Trophoblast cell (in vitro differentiated cells and primary cell): Measurements from ENCODE around the gene NUDT17.

Experiments used
- DNase-seq, 2 donors: peaks; one replicate each; pipeline ENCODE4 v3.0.0-alpha.2; 2016
- H2AFZ ChIP-seq: 2 replicates; pipeline ENCODE4 v1.6.1; 2013; ENCODE audit warnings: low read length, moderate library complexity, mild to moderate bottlenecking; ENCODE audit not compliant: insufficient read depth, poor library complexity
- H2AK5ac ChIP-seq: 2 replicates; pipeline ENCODE4 v1.6.1; 2013; ENCODE audit warnings: mild to moderate bottlenecking, low read length
- H2BK120ac ChIP-seq: 2 replicates; pipeline ENCODE4 v1.6.1; 2013; ENCODE audit warnings: low read length, mild to moderate bottlenecking, moderate library complexity; ENCODE audit not compliant: insufficient read depth, poor library complexity
- H2BK12ac ChIP-seq: 2 replicates; pipeline ENCODE4 v1.6.1; 2013; ENCODE audit warnings: mild to moderate bottlenecking, low read length, moderate library complexity
- H2BK5ac ChIP-seq: 2 replicates; pipeline ENCODE4 v1.6.1; 2013; ENCODE audit warnings: low read length, low read depth, moderate library complexity, mild to moderate bottlenecking; ENCODE audit not compliant: poor library complexity
- H3K14ac ChIP-seq: 2 replicates; pipeline ENCODE4 v1.6.1; 2013; ENCODE audit warnings: mild to moderate bottlenecking, low read length
- H3K18ac ChIP-seq: 2 replicates; pipeline ENCODE4 v1.6.1; 2013; ENCODE audit warnings: mild to moderate bottlenecking, low read length
- H3K23ac ChIP-seq: 2 replicates; pipeline ENCODE4 v1.6.1; 2013; ENCODE audit warnings: low read length
- H3K27ac ChIP-seq: 2 replicates; pipeline ENCODE4 v1.5.1; 2013; ENCODE audit warnings: low read depth, mild to moderate bottlenecking, inconsistent platforms, low read length, moderate library complexity
- H3K27me3 ChIP-seq: 2 replicates; pipeline ENCODE4 v1.6.1; 2013; ENCODE audit warnings: inconsistent platforms, mild to moderate bottlenecking, low read length, moderate library complexity; ENCODE audit not compliant: insufficient read depth
- H3K36me3 ChIP-seq, 2 experiments: 1 replicate in 1 of 2; 2 replicates in 1 of 2; pipeline ENCODE4 v1.6.1; 2013; ENCODE audit warnings: low read length in 2 of 2, mild to moderate bottlenecking in 2 of 2, moderate library complexity in 1 of 2; ENCODE audit not compliant: insufficient read depth in 2 of 2, control insufficient read depth in 1 of 2
- H3K4ac ChIP-seq: 2 replicates; pipeline ENCODE4 v1.6.1; 2013; ENCODE audit warnings: low read depth, mild to moderate bottlenecking, low read length, moderate library complexity
- H3K4me1 ChIP-seq, 2 experiments: 1 replicate in 1 of 2; 2 replicates in 1 of 2; pipeline ENCODE4 v1.6.1; 2013; ENCODE audit warnings: low read length in 2 of 2, mild to moderate bottlenecking in 2 of 2, moderate library complexity in 1 of 2; ENCODE audit not compliant: insufficient read depth in 2 of 2, control insufficient read depth in 1 of 2
- H3K4me2 ChIP-seq: 2 replicates; pipeline ENCODE4 v1.6.1; 2013; ENCODE audit warnings: inconsistent platforms, mild to moderate bottlenecking, low read length, moderate library complexity
- H3K4me3 ChIP-seq: 2 replicates; pipeline ENCODE4 v1.5.1; 2013; ENCODE audit warnings: mild to moderate bottlenecking, low read depth, low read length, inconsistent platforms
- H3K79me1 ChIP-seq: one replicate; pipeline ENCODE4 v1.6.1; 2013; ENCODE audit warnings: low read length
- H3K79me2 ChIP-seq: 2 replicates; pipeline ENCODE4 v1.6.1; 2013; ENCODE audit warnings: low read length, mild to moderate bottlenecking; ENCODE audit not compliant: control insufficient read depth, insufficient read depth, poor library complexity
- H3K9ac ChIP-seq: 2 replicates; pipeline ENCODE4 v1.6.1; 2013; ENCODE audit warnings: mild to moderate bottlenecking, low read length
- H3K9me3 ChIP-seq: 2 replicates; pipeline ENCODE4 v1.6.1; 2013; ENCODE audit warnings: low read depth, mild to moderate bottlenecking, control low read depth, inconsistent platforms, low read length; ENCODE audit not compliant: insufficient read depth
- H4K12ac ChIP-seq: 2 replicates; pipeline ENCODE4 v1.6.1; 2013; ENCODE audit warnings: low read depth, mild to moderate bottlenecking, low read length, moderate library complexity
- H4K8ac ChIP-seq: 2 replicates; pipeline ENCODE4 v1.6.1; 2013; ENCODE audit warnings: low read depth, mild to moderate bottlenecking, low read length, moderate library complexity
- H4K91ac ChIP-seq: one replicate; pipeline ENCODE4 v1.6.1; 2013; ENCODE audit warnings: low read depth, mild to moderate bottlenecking, low read length, moderate library complexity
- WGBS: extraction: QIAGEN DNeasy Blood & Tissue Kit; methylation state at CpG from one replicate; pipeline ENCODE4 v1.1.7; 2013; ENCODE audit warnings: missing lambda C conversion rate; ENCODE audit not compliant: insufficient read length, insufficient coverage; ENCODE audit errors: extremely low coverage; 5-methylcytosine and 5-hydroxymethylcytosine counted together

Gene NUDT17

DNA sequence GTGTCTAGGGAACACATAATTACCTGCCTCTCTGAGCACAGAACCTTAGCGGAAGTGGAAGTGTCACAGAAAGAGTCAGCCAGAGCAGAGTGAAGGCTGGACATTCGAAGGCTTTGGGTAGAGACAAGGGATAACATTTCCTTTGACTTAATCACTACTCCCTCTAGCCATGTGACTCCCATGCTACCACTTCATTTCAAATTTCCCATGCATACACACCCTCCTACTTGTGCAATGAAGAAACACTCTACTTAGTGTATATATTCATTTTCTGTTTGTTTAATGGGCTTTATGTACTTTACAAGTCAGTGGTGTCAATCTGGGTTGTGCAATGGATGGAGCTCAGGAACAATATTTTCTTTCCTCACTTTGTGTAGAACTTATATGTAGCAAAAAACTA lies 33.3 kb downstream of the NUDT17 start:
- Histone ChIP-seq H3K27ac (no peak overlapping the region), H4K8ac (no peak overlapping the region), H3K4me2 (no peak overlapping the region), H3K36me3 (no peaks in the 10 kb centered on the region), H3K9me3 (peaks cover 1% of the 10 kb centered on the region), H3K23ac (no peak overlapping the region), H2AK5ac (no peak overlapping the region), H3K14ac (no peak overlapping the region), H4K91ac (no peak overlapping the region), H3K4me1 (peaks cover 10 to 20% of the 10 kb centered on the region in 2 experiments), H3K79me1 (peaks cover 2% of the 10 kb centered on the region), H2AFZ (no peak overlapping the region), H3K27me3 (no peaks in the 10 kb centered on the region), H3K18ac (no peak overlapping the region), H2BK5ac (no peak overlapping the region), H2BK12ac (no peak overlapping the region), H2BK120ac (no peak overlapping the region), H3K79me2 (no peaks in the 10 kb centered on the region), H3K4ac (no peak overlapping the region), H3K4me3 (no peak overlapping the region), H4K12ac (no peak overlapping the region), H3K9ac (no peak overlapping the region)
- DNase-seq: no peak
- no CpG with 5 or more reads among the region's 2 CpGs for WGBS

GRCh38 chr1:145879775-145880174 lies 34.3 kb downstream of the NUDT17 start:
- Histone ChIP-seq H3K4me3 (no peak overlapping the region), H4K91ac (no peak overlapping the region), H3K27ac (peak overlapping the region; percentile 27), H2BK120ac (no peak overlapping the region), H2AK5ac (no peak overlapping the region), H3K4me1 (peaks cover 10 to 20% of the 10 kb centered on the region in 2 experiments), H3K23ac (no peak overlapping the region), H2BK5ac (no peak overlapping the region), H2AFZ (no peak overlapping the region), H4K8ac (no peak overlapping the region), H2BK12ac (no peak overlapping the region), H4K12ac (no peak overlapping the region), H3K14ac (no peak overlapping the region), H3K9me3 (peaks cover 1% of the 10 kb centered on the region), H3K27me3 (peaks cover 3% of the 10 kb centered on the region), H3K4me2 (no peak overlapping the region), H3K9ac (no peak overlapping the region), H3K4ac (no peak overlapping the region), H3K79me1 (peaks cover 2% of the 10 kb centered on the region), H3K18ac (no peak overlapping the region), H3K79me2 (no peaks in the 10 kb centered on the region), H3K36me3 (no peaks in the 10 kb centered on the region)
- no CpG with 5 or more reads among the region's 5 CpGs for WGBS
- DNase-seq: no peak

DNA sequence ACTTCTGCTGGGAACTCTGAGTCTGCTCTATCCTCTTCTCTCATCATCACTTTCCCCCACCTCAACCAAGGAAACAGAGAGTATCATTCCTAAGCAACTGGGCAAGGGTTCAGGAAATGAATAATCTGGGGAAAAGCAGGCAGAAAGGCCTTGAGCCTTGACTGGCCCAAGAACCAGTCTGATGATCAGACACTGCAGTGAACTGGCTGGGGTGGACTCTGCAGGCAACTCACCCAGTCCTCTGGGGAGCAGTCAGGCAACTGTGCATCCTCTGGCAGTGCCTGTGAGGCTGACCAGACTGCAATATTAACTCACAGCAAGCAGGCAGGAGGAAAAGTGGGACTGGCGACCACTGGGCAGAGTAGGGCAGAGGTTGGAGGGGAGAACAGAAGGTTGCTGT lies 39.2 kb downstream of the NUDT17 start:
- H3K27me3 ChIP-seq: peaks cover 8% of the 10 kb centered on the region
- no CpG with 5 or more reads among the region's 1 CpG for WGBS
- no peak overlapping the region for H2BK120ac ChIP-seq
- no peak overlapping the region for H3K4me3 ChIP-seq
- no peak overlapping the region for H3K23ac ChIP-seq
- H4K12ac ChIP-seq: no peak overlapping the region
- peaks cover 2% of the 10 kb centered on the region for H3K79me1 ChIP-seq
- H2BK12ac ChIP-seq: no peak overlapping the region
- no peak overlapping the region for H3K4ac ChIP-seq
- H3K36me3 ChIP-seq: no peaks in the 10 kb centered on the region
- no peak overlapping the region for H2BK5ac ChIP-seq
- H3K4me1 ChIP-seq: peaks cover 2 to 5% of the 10 kb centered on the region in 2 experiments
- no peak overlapping the region for H3K14ac ChIP-seq
- H4K8ac ChIP-seq: no peak overlapping the region
- H3K79me2 ChIP-seq: no peaks in the 10 kb centered on the region
- H3K18ac ChIP-seq: no peak overlapping the region
- H4K91ac ChIP-seq: no peak overlapping the region
- no peak overlapping the region for H3K27ac ChIP-seq
- H2AK5ac ChIP-seq: no peak overlapping the region
- H3K9ac ChIP-seq: no peak overlapping the region
- no peak for DNase-seq
- H2AFZ ChIP-seq: no peak overlapping the region
- H3K4me2 ChIP-seq: no peak overlapping the region
- no peaks in the 10 kb centered on the region for H3K9me3 ChIP-seq

DNA sequence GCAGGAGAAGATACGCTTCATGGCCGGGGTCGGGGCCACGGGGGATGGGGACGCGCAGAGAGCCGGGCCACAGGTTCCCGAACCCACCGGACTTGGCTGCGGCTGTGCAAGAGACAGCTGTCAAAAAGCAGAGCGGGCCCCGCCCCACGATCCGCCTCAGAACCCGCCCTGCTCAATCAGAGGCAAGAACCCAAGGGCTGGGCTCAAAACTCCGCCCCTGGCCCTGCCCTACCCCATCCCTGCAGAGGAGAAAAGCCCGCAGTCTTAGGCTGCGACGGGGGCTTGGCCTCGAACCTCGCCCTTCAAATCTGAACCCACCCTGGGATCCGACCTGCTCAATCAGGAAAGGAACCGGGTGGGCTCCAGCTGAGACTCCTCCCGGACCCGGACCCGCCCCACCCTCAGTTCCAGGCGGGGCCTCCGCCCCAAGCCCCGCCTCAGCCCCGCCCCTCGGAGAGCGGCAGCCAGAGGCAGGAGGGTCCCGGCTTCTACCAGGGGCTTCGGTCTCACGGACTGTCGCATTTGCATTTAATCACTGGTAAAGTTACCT lies 40.4 kb downstream of the NUDT17 start, which contains the start of gene ANKRD35:
Gene ANKRD35 (minus strand): TSS at position 129 of the 550 bp plus-strand sequence. CDS start 108 bp downstream, at position 21.
- no peak within 1 kb of the TSS for H4K12ac ChIP-seq
- no peak within 1 kb of the TSS for H3K9ac ChIP-seq
- H3K27me3 ChIP-seq: peaks cover 8% of the 10 kb centered on the region
- no peak within 1 kb of the TSS for H3K27ac ChIP-seq
- H2AK5ac ChIP-seq: no peak within 1 kb of the TSS
- no peak within 1 kb of the TSS for H2BK5ac ChIP-seq
- H3K79me2 ChIP-seq: no peaks in the 10 kb centered on the region
- DNase-seq: peak; percentile 78 to 84
- no peaks in the 10 kb centered on the region for H3K36me3 ChIP-seq
- peak within 1 kb of the TSS; percentile 75 for H3K4me3 ChIP-seq
- H4K91ac ChIP-seq: no peak within 1 kb of the TSS
- H3K4me1 ChIP-seq: peaks cover 0 to 2% of the 10 kb centered on the region in 2 experiments
- no peaks in the 10 kb centered on the region for H3K9me3 ChIP-seq
- H3K4ac ChIP-seq: no peak within 1 kb of the TSS
- H3K23ac ChIP-seq: no peak within 1 kb of the TSS
- H2AFZ ChIP-seq: peak within 1 kb of the TSS; percentile 91
- no peak within 1 kb of the TSS for H3K14ac ChIP-seq
- H3K18ac ChIP-seq: no peak within 1 kb of the TSS
- H3K4me2 ChIP-seq: peak within 1 kb of the TSS; percentile 82
- no peak within 1 kb of the TSS for H4K8ac ChIP-seq
- H2BK120ac ChIP-seq: no peak within 1 kb of the TSS
- H2BK12ac ChIP-seq: no peak within 1 kb of the TSS
- WGBS: no CpG with 5 or more reads among the region's 36 CpGs
- no peaks in the 10 kb centered on the region for H3K79me1 ChIP-seq
